22Rv1 (cell line): Measurements from ENCODE around the gene VPS11.

ENCODE experiments used
- H3K27ac ChIP-seq: fragments of 450-650 bp; 2 replicates; pipeline ENCODE4 v1.5.1; 2017
- CTCF ChIP-seq: fragments of 450-650 bp; IDR thresholded peaks from 2 replicates; pipeline ENCODE4 v1.5.1; 2017; ENCODE audit warnings: mild to moderate bottlenecking
- ZFX ChIP-seq: fragments of 450-650 bp; IDR thresholded peaks from 2 replicates; pipeline ENCODE4 v1.6.1; 2017; ENCODE audit warnings: antibody characterized with exemption, borderline replicate concordance

VPS11 gene

GRCh38 chr11:119025099-119025473, 42.5 kb upstream of the VPS11 start:
- H3K27ac ChIP-seq = no peak overlapping the region
- TF ChIP-seq CTCF (no peak), ZFX (no peak)

- no peak for TF ChIP-seq ZFX
- TF ChIP-seq CTCF = no peak
- H3K27ac ChIP-seq = no peak overlapping the region
Measured at GRCh38 chr11:119025541-119025940, 42.1 kb upstream of the VPS11 start.

GRCh38 chr11:119025978-119026766, 41.4 kb upstream of the VPS11 start:
- H3K27ac ChIP-seq = no peak overlapping the region
- no peak for TF ChIP-seq CTCF
- no peak for TF ChIP-seq ZFX

- TF ChIP-seq CTCF = no peak
- no peak for TF ChIP-seq ZFX
- no peak overlapping the region for H3K27ac ChIP-seq
Measured at GRCh38 chr11:119026970-119027369, 40.6 kb upstream of the VPS11 start.

- TF ChIP-seq ZFX (no peak), CTCF (no peak)
- no peak overlapping the region for H3K27ac ChIP-seq
Measured at GRCh38 chr11:119027561-119028345, 39.9 kb upstream of the VPS11 start.

GRCh38 chr11:119028346-119029068, 39.1 kb upstream of the VPS11 start:
- TF ChIP-seq CTCF = no peak
- no peak for TF ChIP-seq ZFX
- no peak overlapping the region for H3K27ac ChIP-seq

- H3K27ac ChIP-seq = 0 out of 2 replicates have a peak overlapping the region, but pooled peaks have one; percentile 76
- TF ChIP-seq CTCF (no peak), ZFX (no peak)
Measured at GRCh38 chr11:119029069-119029339, 38.6 kb upstream of the VPS11 start.
